Neuronal stem cell (in vitro differentiated cells): ENCODE results near the gene KCNJ6.

ENCODE experiments used
- DNase-seq: peaks from one replicate; pipeline ENCODE4 v3.0.0-alpha.2; 2013; ENCODE audit warnings: low spot score
- H2AFZ ChIP-seq: one replicate; pipeline ENCODE4 v1.6.1; 2013; ENCODE audit warnings: mild to moderate bottlenecking, low read length, inconsistent platforms
- H2AK5ac ChIP-seq: 2 replicates; pipeline ENCODE4 v1.6.1; 2013; ENCODE audit warnings: low read depth, mild to moderate bottlenecking, inconsistent platforms, low read length, moderate library complexity, mixed read lengths
- H2BK120ac ChIP-seq: 2 replicates; pipeline ENCODE4 v1.6.1; 2013; ENCODE audit warnings: low read depth, mild to moderate bottlenecking, inconsistent platforms, low read length, moderate library complexity, mixed read lengths
- H2BK12ac ChIP-seq: one replicate; pipeline ENCODE4 v1.6.1; 2013; ENCODE audit warnings: low read length, inconsistent platforms
- H2BK15ac ChIP-seq: 2 replicates; pipeline ENCODE4 v1.6.1; 2013; ENCODE audit warnings: mild to moderate bottlenecking, low read length, inconsistent platforms, mixed read lengths
- H2BK5ac ChIP-seq: one replicate; pipeline ENCODE4 v1.6.1; 2013; ENCODE audit warnings: inconsistent platforms, mild to moderate bottlenecking, low read length, moderate library complexity
- H3K14ac ChIP-seq: one replicate; pipeline ENCODE4 v1.6.1; 2013; ENCODE audit warnings: low read length, inconsistent platforms
- H3K18ac ChIP-seq: 2 replicates; pipeline ENCODE4 v1.6.1; 2013; ENCODE audit warnings: low read length, inconsistent platforms
- H3K23ac ChIP-seq: 2 replicates; pipeline ENCODE4 v1.6.1; 2013; ENCODE audit warnings: low read depth, mild to moderate bottlenecking, mixed read lengths, low read length, inconsistent platforms; ENCODE audit not compliant: poor library complexity
- H3K27ac ChIP-seq: replicated peaks from 3 replicates; pipeline ENCODE4 v1.5.1; 2013; ENCODE audit warnings: low read length, inconsistent platforms
- H3K27me3 ChIP-seq, 3 experiments: 2 replicates each; pipeline ENCODE4 v1.6.1; 2013; ENCODE audit warnings: low read length in 3 of 3, mild to moderate bottlenecking in 2 of 3, inconsistent platforms in 1 of 3, low read depth in 1 of 3, mixed read lengths in 1 of 3, moderate library complexity in 1 of 3; ENCODE audit not compliant: control insufficient read depth in 3 of 3, insufficient read depth in 3 of 3
- H3K36me3 ChIP-seq, 2 donors: replicated peaks in 1 of 2; 2 replicates each; pipeline ENCODE4 v1.6.1; 2013; ENCODE audit warnings: low read length in 2 of 2; ENCODE audit not compliant: control insufficient read depth in 2 of 2, insufficient read depth in 2 of 2
- H3K4ac ChIP-seq: 2 replicates; pipeline ENCODE4 v1.6.1; 2013; ENCODE audit warnings: inconsistent platforms, mild to moderate bottlenecking, low read length, moderate library complexity
- H3K4me1 ChIP-seq, 2 donors: 1 replicate in 1 of 2; 2 replicates in 1 of 2; pipeline ENCODE4 v1.6.1; 2013; ENCODE audit warnings: low read length in 2 of 2, low read depth in 1 of 2; ENCODE audit not compliant: control insufficient read depth in 2 of 2, insufficient read depth in 1 of 2
- H3K4me2 ChIP-seq: one replicate; pipeline ENCODE4 v1.6.1; 2013; ENCODE audit warnings: mild to moderate bottlenecking, low read length, inconsistent platforms; ENCODE audit not compliant: insufficient read depth, poor library complexity, severe bottlenecking
- H3K4me3 ChIP-seq, 2 donors: 2 replicates each; pipeline ENCODE4 v1.5.1; 2013; ENCODE audit warnings: low read length in 2 of 2, mild to moderate bottlenecking in 2 of 2, inconsistent platforms in 1 of 2, moderate library complexity in 1 of 2
- H3K79me1 ChIP-seq: one replicate; pipeline ENCODE4 v1.6.1; 2013; ENCODE audit warnings: low read depth, mild to moderate bottlenecking, inconsistent platforms, low read length, moderate library complexity
- H3K9ac ChIP-seq: one replicate; pipeline ENCODE4 v1.6.1; 2013; ENCODE audit warnings: mild to moderate bottlenecking, low read depth, low read length, inconsistent platforms; ENCODE audit not compliant: poor library complexity
- H3K9me3 ChIP-seq, 2 donors: replicated peaks in 1 of 2; 2 replicates each; pipeline versions ENCODE3 to v1.6.1; 2013; ENCODE audit warnings: low read length in 2 of 2, mild to moderate bottlenecking in 2 of 2, inconsistent platforms in 1 of 2, low read depth in 1 of 2, mixed read lengths in 1 of 2, moderate library complexity in 1 of 2; ENCODE audit not compliant: control insufficient read depth in 2 of 2, insufficient read depth in 1 of 2
- H4K8ac ChIP-seq: one replicate; pipeline ENCODE4 v1.6.1; 2013; ENCODE audit warnings: low read depth, mild to moderate bottlenecking, inconsistent platforms, low read length, moderate library complexity
- H4K91ac ChIP-seq: one replicate; pipeline ENCODE4 v1.6.1; 2013; ENCODE audit warnings: low read length, low read depth, mild to moderate bottlenecking, inconsistent platforms; ENCODE audit not compliant: poor library complexity
- WGBS, 2 donors: extraction: QIAGEN DNeasy Blood & Tissue Kit; methylation state at CpG; one replicate each; pipeline ENCODE4 v1.1.7; 2013; ENCODE audit warnings: missing lambda C conversion rate in 2 of 2, mixed read lengths in 1 of 2; ENCODE audit not compliant: insufficient read length in 2 of 2, insufficient replicate concordance in 1 of 2; ENCODE audit errors: extremely low coverage in 2 of 2; 5-methylcytosine and 5-hydroxymethylcytosine counted together

KCNJ6 gene

GRCh38 chr21:37783016-37783415 lies 133.2 kb downstream of the KCNJ6 start:
- Histone ChIP-seq H4K91ac (no peak overlapping the region), H3K4me1 (peaks cover 0 to 3% of the 10 kb centered on the region in 2 donors)

GRCh38 chr21:37780991-37781983 lies 135.0 kb downstream of the KCNJ6 start:
- Histone ChIP-seq H3K27ac (no peak overlapping the region), H3K9me3 (peaks cover 0 to 4% of the 10 kb centered on the region in 2 donors), H2AFZ (no peak overlapping the region), H3K79me1 (no peaks in the 10 kb centered on the region), H3K4me2 (no peak overlapping the region), H3K36me3 (no peaks in the 10 kb centered on the region), H2AK5ac (no peak overlapping the region), H3K14ac (no peak overlapping the region), H4K8ac (no peak overlapping the region), H3K4ac (no peak overlapping the region), H3K9ac (no peak overlapping the region), H3K4me1 (no peaks in the 10 kb centered on the region), H3K23ac (no peak overlapping the region), H2BK12ac (no peak overlapping the region), H3K18ac (no peak overlapping the region), H2BK120ac (no peak overlapping the region), H2BK15ac (no peak overlapping the region), H4K91ac (no peak overlapping the region), H2BK5ac (no peak overlapping the region), H3K27me3 (no peaks in the 10 kb centered on the region), H3K4me3 (no peak overlapping the region)
- no peak for DNase-seq
- WGBS, 2 donors = no CpG with 5 or more reads among the region's 15 CpGs

More at GRCh38 chr21:37783016-37783415, 133.2 kb downstream of the KCNJ6 start:
- no peak overlapping the region for H4K8ac ChIP-seq
- H3K4me3 ChIP-seq = no peak overlapping the region
- H3K4me2 ChIP-seq = no peak overlapping the region
- no peak overlapping the region for H2BK12ac ChIP-seq
- no peak overlapping the region for H3K9ac ChIP-seq
- H3K4ac ChIP-seq = no peak overlapping the region
- H3K18ac ChIP-seq = no peak overlapping the region
- H3K79me1 ChIP-seq = no peaks in the 10 kb centered on the region
- H3K27ac ChIP-seq = no peak overlapping the region
- no peaks in the 10 kb centered on the region for H3K27me3 ChIP-seq
- no peak overlapping the region for H2AK5ac ChIP-seq
- no peak overlapping the region for H3K23ac ChIP-seq
- no peak for DNase-seq
- no peak overlapping the region for H3K14ac ChIP-seq
- peaks cover 0 to 4% of the 10 kb centered on the region in 2 donors for H3K9me3 ChIP-seq
- H3K36me3 ChIP-seq = no peaks in the 10 kb centered on the region
- no peak overlapping the region for H2BK120ac ChIP-seq
- no peak overlapping the region for H2BK15ac ChIP-seq
- no peak overlapping the region for H2BK5ac ChIP-seq
- no peak overlapping the region for H2AFZ ChIP-seq
- no CpG with 5 or more reads among the region's 6 CpGs for WGBS, 2 donors

GRCh38 chr21:37771181-37771580 lies 145.1 kb downstream of the KCNJ6 start:
- H3K27me3 ChIP-seq = no peaks in the 10 kb centered on the region
- H2BK12ac ChIP-seq = no peak overlapping the region
- no peaks in the 10 kb centered on the region for H3K36me3 ChIP-seq
- H3K4me1 ChIP-seq = peaks cover 0 to 3% of the 10 kb centered on the region in 2 donors
- H3K27ac ChIP-seq = no peak overlapping the region
- no peak overlapping the region for H4K91ac ChIP-seq
- H2AK5ac ChIP-seq = no peak overlapping the region
- H3K23ac ChIP-seq = no peak overlapping the region
- no peak overlapping the region for H3K4ac ChIP-seq
- H4K8ac ChIP-seq = no peak overlapping the region
- no peak overlapping the region for H3K4me2 ChIP-seq
- no peak overlapping the region for H3K4me3 ChIP-seq
- no peak overlapping the region for H3K18ac ChIP-seq
- no peak overlapping the region for H3K14ac ChIP-seq
- H2BK15ac ChIP-seq = no peak overlapping the region
- no peak overlapping the region for H2BK120ac ChIP-seq
- H2BK5ac ChIP-seq = no peak overlapping the region
- DNase-seq = no peak
- H2AFZ ChIP-seq = no peak overlapping the region
- H3K9me3 ChIP-seq = peaks cover 2 to 4% of the 10 kb centered on the region in 2 donors
- whole genome bisulfite sequencing, 2 donors = no CpG with 5 or more reads among the region's 3 CpGs
- no peaks in the 10 kb centered on the region for H3K79me1 ChIP-seq
- H3K9ac ChIP-seq = no peak overlapping the region

- no peak overlapping the region for H3K18ac ChIP-seq
- no peaks in the 10 kb centered on the region for H3K79me1 ChIP-seq
- H3K4ac ChIP-seq = no peak overlapping the region
- H2BK120ac ChIP-seq = no peak overlapping the region
- no peak overlapping the region for H3K4me2 ChIP-seq
- no peaks in the 10 kb centered on the region for H3K27me3 ChIP-seq
- H4K8ac ChIP-seq = no peak overlapping the region
- H3K23ac ChIP-seq = no peak overlapping the region
- WGBS, 2 donors = no CpG with 5 or more reads among the region's 2 CpGs
- no peak overlapping the region for H3K9ac ChIP-seq
- no peak for DNase-seq
- H3K14ac ChIP-seq = no peak overlapping the region
- no peak overlapping the region for H2BK12ac ChIP-seq
- no peaks in the 10 kb centered on the region for H3K36me3 ChIP-seq
- H3K27ac ChIP-seq = no peak overlapping the region
- no peak overlapping the region for H3K4me3 ChIP-seq
- H2BK5ac ChIP-seq = no peak overlapping the region
- H4K91ac ChIP-seq = no peak overlapping the region
- H2BK15ac ChIP-seq = no peak overlapping the region
- H3K9me3 ChIP-seq = peaks cover 2 to 4% of the 10 kb centered on the region in 2 donors
- peaks cover 0 to 3% of the 10 kb centered on the region in 2 donors for H3K4me1 ChIP-seq
- no peak overlapping the region for H2AFZ ChIP-seq
- no peak overlapping the region for H2AK5ac ChIP-seq
Observed at GRCh38 chr21:37770461-37770860, 145.8 kb downstream of the KCNJ6 start.
